Osteocyte (in vitro differentiated cells): ENCODE data around the gene SLC25A24. TPM values are rescaled to one million over a fixed set of nuclear protein-coding genes. Genes with fewer than 3 reads are reported as not detected.
A peak's percentile ranks its signal among the peaks of the same experiment; 100 is the strongest.
"Not testable (repeated sequence)": the region's sequence is repeated elsewhere in the genome, so short reads cannot be mapped to it uniquely, and the experiment has no call there.

Experiments
- DNase-seq: peaks from one replicate; pipeline ENCODE4 v3.0.0; 2021; ENCODE audit warnings: mixed read lengths; ENCODE audit not compliant: unreplicated experiment; ENCODE audit errors: extremely low spot score
- H3K27ac Mint-ChIP-seq: one replicate; pipeline ENCODE4 v1.8.0; 2021; ENCODE audit warnings: mild to moderate bottlenecking, mixed read lengths; ENCODE audit not compliant: unreplicated experiment
- H3K27me3 Mint-ChIP-seq: one replicate; pipeline ENCODE4 v1.8.0; 2021; ENCODE audit warnings: mixed read lengths; ENCODE audit not compliant: unreplicated experiment
- H3K36me3 Mint-ChIP-seq: one replicate; pipeline ENCODE4 v1.8.0; 2021; ENCODE audit warnings: mixed read lengths; ENCODE audit not compliant: unreplicated experiment
- H3K4me1 Mint-ChIP-seq: one replicate; pipeline ENCODE4 v1.8.0; 2021; ENCODE audit warnings: mixed read lengths; ENCODE audit not compliant: unreplicated experiment
- H3K4me3 Mint-ChIP-seq: one replicate; pipeline ENCODE4 v1.8.0; 2021; ENCODE audit warnings: mild to moderate bottlenecking, moderate library complexity, mixed read lengths; ENCODE audit not compliant: unreplicated experiment
- H3K9me3 Mint-ChIP-seq: one replicate; pipeline ENCODE4 v1.8.0; 2021; ENCODE audit warnings: mixed read lengths; ENCODE audit not compliant: unreplicated experiment
- CTCF ChIP-seq: fragments of 200-600 bp; sonication (generic); IDR thresholded peaks from 2 replicates; pipeline ENCODE4 v1.5.0; 2021; ENCODE audit warnings: antibody characterized with exemption, mild to moderate bottlenecking, moderate library complexity
- total RNA-seq: library from RNA; stranded (reverse); gene quantifications from 2 replicates; pipeline ENCODE4 v1.2.1, GENCODE V29; 2021

SLC25A24 gene
- total RNA-seq, 1 donor from 2014 or later, result 41.3 TPM

DNA sequence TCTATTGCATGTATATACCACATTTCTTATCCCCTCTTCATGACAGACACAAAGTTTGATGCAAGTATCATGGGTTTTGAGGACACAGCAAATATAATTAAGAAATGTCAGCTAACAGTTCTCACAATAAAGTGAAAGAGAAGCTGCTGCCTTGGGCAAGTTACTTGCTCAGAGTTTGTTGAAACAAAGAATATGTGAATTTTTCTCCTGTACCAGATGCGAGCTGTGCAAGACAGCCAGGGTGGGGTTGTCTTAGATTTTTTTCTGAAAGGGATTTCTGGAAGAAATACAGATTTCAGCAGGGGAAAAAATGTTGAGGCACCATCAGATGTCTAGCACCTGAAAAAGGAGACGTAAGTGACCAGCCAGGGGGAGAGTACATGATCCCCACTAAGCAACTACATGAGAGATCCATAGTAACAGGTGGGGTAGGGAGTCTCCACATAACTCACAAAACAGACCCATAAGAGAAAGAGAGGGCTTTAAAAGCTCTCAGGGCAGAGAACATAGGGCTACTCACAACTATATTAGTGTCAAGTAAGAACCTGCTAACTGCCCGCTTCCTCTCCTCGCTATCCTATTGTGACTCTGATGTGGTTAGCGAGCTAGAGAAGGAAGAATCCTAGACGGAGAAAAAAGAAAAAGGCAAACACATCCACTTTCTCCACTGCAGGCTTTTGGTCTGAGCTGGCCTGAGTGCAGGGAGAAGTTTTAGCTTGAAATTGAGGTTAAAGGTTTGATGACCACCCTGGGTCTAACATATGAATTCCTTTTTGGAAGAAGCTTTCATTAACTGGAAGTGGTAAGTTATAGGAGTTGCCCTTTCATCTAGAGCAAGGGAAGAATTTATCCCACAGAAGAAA, 16.1 kb upstream of the SLC25A24 start:
- not testable (repeated sequence) for H3K36me3 Mint-ChIP-seq

DNA sequence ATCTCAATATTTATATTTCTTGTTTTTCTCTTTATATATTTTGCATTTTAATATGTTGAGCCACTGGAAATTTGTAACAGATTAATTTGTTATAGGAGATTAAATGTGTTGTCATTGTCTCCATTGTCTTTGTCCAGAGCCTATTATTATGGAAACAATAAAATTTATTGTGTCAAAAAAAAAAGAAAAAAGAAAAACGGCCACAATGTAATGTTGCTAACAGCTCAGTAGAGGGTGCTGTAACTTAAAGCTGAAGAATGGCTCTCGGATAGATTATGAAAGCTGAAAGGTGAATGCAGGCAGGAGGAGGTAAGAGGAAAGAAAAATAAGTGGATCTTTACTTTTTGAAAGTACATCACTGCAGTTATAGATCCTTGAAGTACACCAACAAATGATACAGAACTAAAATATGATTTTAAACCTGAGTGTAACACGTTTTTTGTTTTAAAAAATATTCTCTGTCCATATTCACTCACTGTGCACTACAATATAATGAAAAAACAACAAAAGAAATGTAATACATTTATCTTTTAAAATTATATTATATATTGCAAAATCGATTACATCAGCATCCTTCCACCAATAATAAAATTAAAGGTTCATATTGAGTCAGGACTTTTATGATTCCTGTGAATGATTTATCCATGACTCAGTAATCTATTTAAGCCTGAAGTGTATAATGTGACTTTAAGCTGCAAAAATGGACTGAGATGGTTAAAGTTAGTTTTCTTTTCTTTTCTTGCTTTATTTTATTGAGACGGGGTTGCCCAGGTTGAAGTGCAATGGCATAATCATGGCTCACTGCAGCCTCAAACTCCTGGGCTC, 14.7 kb upstream of the SLC25A24 start:
- not testable (repeated sequence) for H3K36me3 Mint-ChIP-seq, H3K9me3 Mint-ChIP-seq, H3K4me3 Mint-ChIP-seq, H3K27ac Mint-ChIP-seq, H3K4me1 Mint-ChIP-seq, DNase-seq
- peak; percentile 74 for TF ChIP-seq CTCF
- H3K27me3 Mint-ChIP-seq, result peaks cover 27% of the 10 kb centered on the region

More for the DNA sequence above, 16.1 kb upstream of the SLC25A24 start:
- not testable (repeated sequence) for H3K4me1 Mint-ChIP-seq, DNase-seq, H3K4me3 Mint-ChIP-seq, H3K9me3 Mint-ChIP-seq, H3K27ac Mint-ChIP-seq
- peaks cover 22% of the 10 kb centered on the region for H3K27me3 Mint-ChIP-seq

- no peak for TF ChIP-seq CTCF
- no peak overlapping the region for H3K27ac Mint-ChIP-seq
These were observed 10.9 kb upstream of the SLC25A24 start for GRCh38 chr1:108211014-108211413.

DNA sequence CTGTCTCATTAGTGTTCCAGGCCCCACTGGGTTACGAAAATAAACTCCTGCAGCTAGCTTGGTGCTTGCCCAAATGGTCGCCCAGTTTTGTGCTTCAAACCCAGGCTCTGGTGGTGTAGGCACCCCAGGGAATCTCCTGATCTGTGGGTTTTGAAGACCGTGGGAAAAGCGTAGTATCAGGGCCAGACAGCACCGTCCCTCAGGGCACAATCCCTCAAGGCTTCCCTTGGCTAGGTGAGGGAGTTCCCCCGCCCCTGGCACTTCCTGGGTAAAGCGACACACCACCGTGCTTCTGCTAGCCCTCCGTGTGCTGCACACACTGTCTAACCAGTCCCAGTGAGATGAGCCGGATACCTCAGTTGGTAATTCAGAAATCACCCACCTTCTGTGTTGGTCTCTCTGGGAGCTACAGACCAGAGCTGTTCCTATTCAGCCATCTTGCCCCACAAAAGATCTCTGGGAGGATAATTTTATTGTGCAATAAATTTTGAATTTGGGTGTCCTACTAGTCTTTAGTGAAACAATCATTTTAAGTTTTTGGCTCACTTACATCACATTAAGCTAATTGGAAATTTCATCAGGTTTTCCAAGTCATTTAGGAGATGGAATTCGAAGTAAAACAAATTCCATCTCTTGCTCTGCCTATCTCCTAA, 9.4 kb upstream of the SLC25A24 start:
- Mint-ChIP-seq H3K9me3 (peaks cover 6% of the 10 kb centered on the region), H3K27me3 (peaks cover 64% of the 10 kb centered on the region), H3K4me1 (peaks cover 4% of the 10 kb centered on the region), H3K36me3 (peaks cover 5% of the 10 kb centered on the region), H3K4me3 (no peak overlapping the region), H3K27ac (no peak overlapping the region)
- DNase-seq, result no peak
- no peak for TF ChIP-seq CTCF

More at GRCh38 chr1:108211014-108211413, 10.9 kb upstream of the SLC25A24 start:
- peaks cover 57% of the 10 kb centered on the region for H3K27me3 Mint-ChIP-seq
- no peaks in the 10 kb centered on the region for H3K9me3 Mint-ChIP-seq
- peaks cover 4% of the 10 kb centered on the region for H3K4me1 Mint-ChIP-seq
- DNase-seq, result no peak
- H3K4me3 Mint-ChIP-seq, result no peak overlapping the region
- no peaks in the 10 kb centered on the region for H3K36me3 Mint-ChIP-seq

DNA sequence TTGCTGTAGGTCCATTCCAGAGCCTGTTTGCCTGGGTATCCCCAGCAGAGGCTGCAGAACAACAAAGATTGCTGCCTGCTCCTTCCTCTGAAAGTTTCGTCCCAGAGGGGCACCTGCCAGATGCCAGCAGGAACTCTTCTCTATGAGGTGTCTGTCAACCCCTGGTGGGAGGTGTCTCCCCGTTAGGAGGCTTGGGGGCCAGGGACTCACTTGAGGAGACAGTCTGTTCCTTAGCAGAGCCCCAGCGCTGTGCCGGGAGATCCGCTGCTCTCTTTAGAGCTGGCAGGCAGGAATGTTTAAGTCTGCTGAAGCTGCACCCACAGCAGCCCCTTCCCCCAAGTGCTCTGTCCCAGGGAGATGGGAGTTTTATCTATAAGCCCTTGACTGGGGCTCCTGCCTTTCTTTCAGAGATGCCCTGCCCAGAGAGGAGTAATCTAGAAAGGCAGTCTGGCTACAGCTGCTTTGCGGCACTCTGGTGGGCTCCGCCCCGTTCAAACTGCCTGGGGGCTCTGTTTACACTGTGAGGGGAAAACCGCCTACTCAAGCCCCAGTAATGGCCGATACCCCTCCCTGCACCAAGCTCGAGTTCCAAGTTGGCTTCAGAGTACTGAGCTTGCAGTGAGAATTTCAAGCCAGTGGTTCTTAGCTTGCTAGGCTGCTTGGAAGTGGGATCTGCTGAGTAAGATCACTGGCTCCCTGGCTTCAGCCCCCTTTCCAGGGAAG, 8.7 kb upstream of the SLC25A24 start:
- Mint-ChIP-seq H3K27me3 (peaks cover 64% of the 10 kb centered on the region), H3K9me3 (peaks cover 11% of the 10 kb centered on the region), H3K27ac (no peak overlapping the region), H3K4me1 (peaks cover 4% of the 10 kb centered on the region), H3K36me3 (peaks cover 5% of the 10 kb centered on the region), H3K4me3 (no peak overlapping the region)
- no peak for DNase-seq
- TF ChIP-seq CTCF, result no peak

GRCh38 chr1:108203582-108203981, 3.4 kb upstream of the SLC25A24 start:
- not testable (repeated sequence) for DNase-seq, H3K27ac Mint-ChIP-seq, H3K36me3 Mint-ChIP-seq, H3K4me3 Mint-ChIP-seq
- H3K9me3 Mint-ChIP-seq, result peaks cover 11% of the 10 kb centered on the region
- peaks cover 32% of the 10 kb centered on the region for H3K27me3 Mint-ChIP-seq
- peaks cover 16% of the 10 kb centered on the region for H3K4me1 Mint-ChIP-seq
